GM12878 (cell line): Measurements from ENCODE around the gene MIGA2. TPM values are rescaled to one million over a fixed set of nuclear protein-coding genes. Genes with fewer than 3 reads are reported as not detected.

ENCODE experiments used
- ATAC-seq: fragments of 200-7000 bp; cut with Tn5 transposase; 3 replicates; pipeline ENCODE4 v1.9.1; 2020; ENCODE audit warnings: mild to moderate bottlenecking, moderate library complexity
- BruUV-seq: library from RNA; stranded (reverse); fragments of 400-500 nt; replicated peaks from 2 replicates; lab custom pipeline; 2021; lab: Mats Ljungman, UMichigan
- CTCF ChIA-PET: fragments of 300-600 bp; sonication (Branson Sonifier 250); formaldehyde crosslinking; extraction: SDS; loops from one replicate; lab custom pipeline; 2021; ENCODE audit warnings: inconsistent platforms; lab: Yijun Ruan, JAX
- POLR2A ChIA-PET: fragments of 350-600 bp; formaldehyde crosslinking; extraction: SDS; loops from one replicate; lab custom pipeline; 2021; ENCODE audit warnings: inconsistent platforms; lab: Charles Lee
- RAD21 ChIA-PET: fragments of 300-600 bp; sonication (Branson Sonifier 250); formaldehyde crosslinking; loops from one replicate; lab custom pipeline; 2023; ENCODE audit warnings: antibody characterized with exemption; ENCODE audit not compliant: unreplicated experiment; lab: Charles Lee
- SMC1A ChIA-PET: fragments of 300-600 bp; sonication (Branson Sonifier 250); formaldehyde crosslinking; loops from one replicate; lab custom pipeline; 2023; ENCODE audit not compliant: unreplicated experiment, uncharacterized antibody; lab: Charles Lee
- DNase-seq: peaks from one replicate; pipeline ENCODE4 v3.0.0-alpha.2; 2011; ENCODE audit warnings: low read depth, low spot score
- FAIRE-seq: peaks from 3 replicates; lab custom pipeline; 2011; peaks lifted over from hg19 to GRCh38; lab: Jason Lieb, UNC
- H2AFZ ChIP-seq: 2 replicates; pipeline ENCODE4 v1.6.0; 2011; ENCODE audit warnings: low read depth, low read length, control low read depth; ENCODE audit not compliant: control insufficient read depth
- H3K27ac ChIP-seq: 2 replicates; pipeline ENCODE4 v1.5.1; 2011; ENCODE audit warnings: control low read depth; ENCODE audit not compliant: control insufficient read depth, insufficient read depth
- H3K27me3 ChIP-seq, 2 experiments: replicated peaks in 1 of 2; 2 replicates each; pipeline versions ENCODE4 v1.6.0 to v1.6.1; 2011; ENCODE audit warnings: low read length in 1 of 2; ENCODE audit not compliant: control insufficient read depth in 2 of 2, insufficient read depth in 2 of 2
- H3K36me3 ChIP-seq, 2 experiments: 2 replicates each; pipeline ENCODE4 v1.5.1; 2011; ENCODE audit warnings: low read length in 1 of 2; ENCODE audit not compliant: control insufficient read depth in 2 of 2, insufficient read depth in 2 of 2
- H3K4me1 ChIP-seq: 2 replicates; pipeline ENCODE4 v1.6.1; 2011; ENCODE audit warnings: mild to moderate bottlenecking, low read length, moderate library complexity, mixed read lengths; ENCODE audit not compliant: control insufficient read depth, insufficient read depth
- H3K4me2 ChIP-seq: 2 replicates; pipeline ENCODE4 v1.6.0; 2011; ENCODE audit warnings: control low read depth; ENCODE audit not compliant: control insufficient read depth, insufficient read depth
- H3K4me3 ChIP-seq: fragments of 200-600 bp; sonication (generic); 2 replicates; pipeline ENCODE4 v1.5.1; 2016
- H3K79me2 ChIP-seq: 2 replicates; pipeline ENCODE4 v1.6.0; 2011; ENCODE audit warnings: low read length; ENCODE audit not compliant: control insufficient read depth, insufficient read depth
- H3K9ac ChIP-seq: 2 replicates; pipeline ENCODE4 v1.8.0; 2011; ENCODE audit warnings: low read length, control low read depth, mixed read lengths; ENCODE audit not compliant: control insufficient read depth, insufficient read depth
- H3K9me3 ChIP-seq: replicated peaks from 3 replicates; pipeline ENCODE4 v1.5.1; 2011; ENCODE audit warnings: mild to moderate bottlenecking, low read length; ENCODE audit not compliant: control insufficient read depth, insufficient read depth
- H4K20me1 ChIP-seq: 2 replicates; pipeline ENCODE4 v1.6.0; 2011; ENCODE audit not compliant: control insufficient read depth, insufficient read depth
- ASH2L ChIP-seq: fragments of 300-600, 200-600 bp; sonication (generic); IDR thresholded peaks from 2 replicates; pipeline ENCODE4 v1.6.1; 2017; ENCODE audit warnings: low read depth, mild to moderate bottlenecking, borderline replicate concordance
- BCL11A ChIP-seq: IDR thresholded peaks from 2 replicates; pipeline ENCODE4 v1.6.1; 2011; ENCODE audit warnings: low read depth, low read length
- EP300 ChIP-seq, 2 experiments: fragments of 150-350 bp in 1 of 2; IDR thresholded peaks; 2 replicates each; pipeline ENCODE4 v1.6.1; 2011 to 2012; ENCODE audit warnings: low read depth in 2 of 2, low read length in 2 of 2, borderline replicate concordance in 1 of 2, improper control_type of control experiment in 1 of 2, inconsistent platforms in 1 of 2; ENCODE audit not compliant: control insufficient read depth in 1 of 2
- HCFC1 ChIP-seq: fragments of 150-350 bp; IDR thresholded peaks from 2 replicates; pipeline ENCODE4 v1.6.1; 2014; ENCODE audit warnings: low read length
- HSF1 ChIP-seq: fragments of 150-350 bp; IDR thresholded peaks from 2 replicates; pipeline ENCODE4 v1.6.1; 2014; ENCODE audit warnings: mild to moderate bottlenecking, low read depth, low read length
- MLLT1 ChIP-seq: fragments of 450-650 bp; IDR thresholded peaks from 2 replicates; pipeline ENCODE4 v1.6.1; 2016; ENCODE audit warnings: mild to moderate bottlenecking
- NFIC ChIP-seq: IDR thresholded peaks from 2 replicates; pipeline ENCODE4 v1.6.1; 2012; ENCODE audit warnings: low read depth, mild to moderate bottlenecking, inconsistent platforms, low read length, moderate library complexity
- NR2C2 ChIP-seq: IDR thresholded peaks from 2 replicates; pipeline ENCODE4 v1.6.1; 2011; ENCODE audit warnings: borderline replicate concordance, low read depth; ENCODE audit not compliant: control insufficient read depth, insufficient read length
- POLR2AphosphoS5 ChIP-seq: IDR thresholded peaks from 2 replicates; pipeline ENCODE4 v1.6.1; 2011; ENCODE audit warnings: mild to moderate bottlenecking, low read length, inconsistent platforms
- SMC3 ChIP-seq: IDR thresholded peaks from 2 replicates; pipeline ENCODE4 v1.6.1; 2011; ENCODE audit warnings: low read length, improper control_type of control experiment, borderline replicate concordance
- SREBF2 ChIP-seq: IDR thresholded peaks from 2 replicates; pipeline ENCODE4 v1.6.1; 2012; ENCODE audit warnings: mild to moderate bottlenecking, low read length
- TCF12 ChIP-seq: IDR thresholded peaks from 2 replicates; pipeline ENCODE4 v1.6.1; 2011; ENCODE audit warnings: low read depth, mild to moderate bottlenecking, low read length
- TCF7 ChIP-seq: IDR thresholded peaks from 2 replicates; pipeline ENCODE4 v1.6.1; 2014; ENCODE audit warnings: antibody characterized with exemption, borderline replicate concordance
- YY1 ChIP-seq: IDR thresholded peaks from 2 replicates; pipeline ENCODE4 v1.6.1; 2011; ENCODE audit warnings: low read depth, mild to moderate bottlenecking, low read length
- ZNF217 ChIP-seq: fragments of 450-650 bp; IDR thresholded peaks from 2 replicates; pipeline ENCODE4 v1.6.1; 2017; ENCODE audit warnings: antibody characterized with exemption, mild to moderate bottlenecking
- ZNF592 ChIP-seq: fragments of 450-650 bp; IDR thresholded peaks from 2 replicates; pipeline ENCODE4 v1.6.1; 2017; ENCODE audit warnings: mild to moderate bottlenecking, moderate library complexity
- WGBS: methylation state at CpG from one replicate; pipeline ENCODE4 v1.1.6; 2016; ENCODE audit warnings: low lambda C conversion rate; ENCODE audit not compliant: insufficient replicate concordance, insufficient coverage; ENCODE audit errors: missing lambda C conversion rate; 5-methylcytosine and 5-hydroxymethylcytosine counted together
- in situ Hi-C: fragments of 300-500 bp; cut with MboI; formaldehyde crosslinking; loops from 9 replicates; pipeline ENCODE4 v1.14.3; 2018; ENCODE audit warnings: mixed read lengths
- intact Hi-C: fragments of 100-400 bp; cut with micrococcal nuclease; formaldehyde crosslinking; loops from one replicate; pipeline ENCODE4 v1.14.2; 2022; ENCODE audit not compliant: unreplicated experiment
- polyA plus RNA-seq, 11 experiments: library from polyadenylated mRNA; depleted of rRNA in 4 of 11; unstranded in 6 of 11; stranded (reverse) in 5 of 11; fragments of >200 nt; fragmentation: Nextera tagmentation in 4 of 11; fragmentation: Illumina TruSeq in 1 of 11; extraction: Ambion mirVana in 4 of 11; extraction: Trizol in 1 of 11; gene quantifications; 1 replicate in 1 of 11; 2 replicates in 10 of 11; pipeline versions ENCODE4 v1.2.1 to v1.2.3, GENCODE V29; 2011 to 2016; ENCODE audit warnings: inconsistent platforms in 2 of 11, missing spikeins in 2 of 11, low read depth in 1 of 11
- total RNA-seq, 4 experiments: library from RNA; depleted of rRNA in 3 of 4; stranded (reverse); fragments of >200 nt in 3 of 4; fragmentation: Illumina TruSeq in 1 of 4; extraction: Trizol in 1 of 4; gene quantifications; 2 replicates each; pipeline versions ENCODE4 v1.2.1 to v1.2.3, GENCODE V29; 2013 to 2021

MIGA2 gene
- total and polyA plus RNA-seq, 10 of the 15 experiments (the other 5 are each of a cell fraction or from before 2014, with no cell fraction given), result 0.14 to 31.0 (median 12.7) TPM

GRCh38 chr9:129069862-129070641 is 33.6 kb downstream of the MIGA2 start:
- Histone ChIP-seq H3K4me2 (no peak overlapping the region), H3K9ac (no peak overlapping the region), H3K27ac (no peak overlapping the region), H3K4me3 (no peak overlapping the region), H4K20me1 (no peaks in the 10 kb centered on the region), H2AFZ (peak overlapping the region; percentile 71), H3K27me3 (no peaks in the 10 kb centered on the region), H3K4me1 (peaks cover 12% of the 10 kb centered on the region), H3K9me3 (no peaks in the 10 kb centered on the region), H3K79me2 (no peaks in the 10 kb centered on the region), H3K36me3 (no peaks in the 10 kb centered on the region; a peak in 2 of 4 replicates)
- in situ Hi-C loops, result no loop called here
- ATAC-seq (no peak), DNase-seq (no peak), FAIRE-seq (no peak)
- SMC1A ChIA-PET, result no interaction called here
- intact Hi-C loops, result no loop called here
- CTCF ChIA-PET, result no interaction called here
- 89% methylated on average over 26 of the region's 26 CpGs for WGBS
- POLR2A ChIA-PET, result no interaction called here
- BruUV-seq, result no TSS peak
- TF ChIP-seq SMC3, result no peak
- TF ChIP-seq HSF1, result no peak
- no peak for TF ChIP-seq MLLT1
- TF ChIP-seq EP300 (IDR thresholded peaks at IDR 0.05; ENCODE audit: borderline replicate concordance in 1 of 2, control insufficient read depth in 1 of 2, low read depth in 2 of 2, low read length in 2 of 2), result no peak
- no peak for TF ChIP-seq POLR2AphosphoS5
- TF ChIP-seq ZNF217, result no peak
- TF ChIP-seq YY1, result no peak
- TF ChIP-seq ASH2L, result no peak
- TF ChIP-seq BCL11A, result no peak
- TF ChIP-seq TCF12, result no peak
- no peak for TF ChIP-seq SREBF2
- no peak for TF ChIP-seq NR2C2
- TF ChIP-seq ZNF592, result no peak
- no peak for TF ChIP-seq NFIC
- TF ChIP-seq TCF7, result no peak
- TF ChIP-seq HCFC1, result no peak
- RAD21 ChIA-PET, result no interaction called here
